SK-N-SH treated with all-trans-retinoic acid at 6 μM for 48 hours (cell line): ENCODE results near the gene PPP1R3A.

Experiments
- ATAC-seq: fragments of 200-7000 bp; cut with Tn5 transposase; 3 replicates; pipeline ENCODE4 v1.9.1; 2020; ENCODE audit warnings: mild to moderate bottlenecking, moderate library complexity
- ARNTL ChIP-seq: fragments of 450-650 bp; formaldehyde crosslinking; IDR thresholded peaks from 2 replicates; pipeline ENCODE4 v1.5.0; 2020; ENCODE audit warnings: low read depth, mild to moderate bottlenecking, moderate library complexity, borderline replicate concordance
- BACH2 ChIP-seq: fragments of 250-450 bp; sonication (Bioruptor Pico); IDR thresholded peaks from 2 replicates; pipeline ENCODE4 v1.9.0; 2021; ENCODE audit warnings: mild to moderate bottlenecking, borderline replicate concordance
- CREB5 ChIP-seq: fragments of 250-450 bp; sonication (Bioruptor Pico); IDR thresholded peaks from 2 replicates; pipeline ENCODE4 v1.5.1; 2020; ENCODE audit warnings: low read depth, mild to moderate bottlenecking, moderate library complexity
- CSDC2 ChIP-seq: fragments of 250-450 bp; sonication (Bioruptor Pico); IDR thresholded peaks from 2 replicates; pipeline ENCODE4 v1.5.0; 2020; ENCODE audit warnings: mild to moderate bottlenecking, moderate library complexity
- CSRNP3 ChIP-seq: fragments of 250-450 bp; sonication (Bioruptor Pico); IDR thresholded peaks from 2 replicates; pipeline ENCODE4 v1.5.1; 2021; ENCODE audit warnings: mild to moderate bottlenecking, moderate library complexity
- ESRRG ChIP-seq: fragments of 250-450 bp; sonication (Bioruptor Pico); IDR thresholded peaks from 2 replicates; pipeline ENCODE4 v1.6.1; 2021; ENCODE audit warnings: mild to moderate bottlenecking
- GLIS3 ChIP-seq: fragments of 250-450 bp; sonication (Bioruptor Pico); IDR thresholded peaks from 2 replicates; pipeline ENCODE4 v1.5.0; 2020; ENCODE audit warnings: mild to moderate bottlenecking, moderate library complexity
- OSR1 ChIP-seq: fragments of 250-450 bp; sonication (Bioruptor Pico); IDR thresholded peaks from 2 replicates; pipeline ENCODE4 v1.8.0; 2022; ENCODE audit warnings: moderate library complexity, mild to moderate bottlenecking, inconsistent platforms
- PATZ1 ChIP-seq: fragments of 250-450 bp; sonication (Bioruptor Pico); IDR thresholded peaks from 2 replicates; pipeline ENCODE4 v1.8.0; 2020; ENCODE audit warnings: mild to moderate bottlenecking, moderate library complexity, borderline replicate concordance
- PPARA ChIP-seq: fragments of 250-450 bp; sonication (Bioruptor Pico); IDR thresholded peaks from 2 replicates; pipeline ENCODE4 v1.5.0; 2020; ENCODE audit warnings: mild to moderate bottlenecking, borderline replicate concordance
- RARB ChIP-seq: fragments of 250-450 bp; sonication (Bioruptor Pico); IDR thresholded peaks from 2 replicates; pipeline ENCODE4 v1.8.0; 2021; ENCODE audit warnings: mild to moderate bottlenecking, moderate library complexity
- SNAI2 ChIP-seq: fragments of 250-450 bp; sonication (Bioruptor Pico); IDR thresholded peaks from 2 replicates; pipeline ENCODE4 v1.5.0; 2020; ENCODE audit warnings: mild to moderate bottlenecking, moderate library complexity
- TCF4 ChIP-seq: fragments of 250-450 bp; sonication (Bioruptor Pico); IDR thresholded peaks from 2 replicates; pipeline ENCODE4 v1.8.0; 2021; ENCODE audit warnings: mild to moderate bottlenecking, moderate library complexity, borderline replicate concordance
- TOX ChIP-seq: fragments of 250-450 bp; sonication (Bioruptor Pico); IDR thresholded peaks from 2 replicates; pipeline ENCODE4 v1.8.0; 2021; ENCODE audit warnings: mild to moderate bottlenecking, moderate library complexity, borderline replicate concordance
- ZC3H10 ChIP-seq: fragments of 250-450 bp; sonication (Bioruptor Pico); IDR thresholded peaks from 2 replicates; pipeline ENCODE4 v1.5.1; 2021; ENCODE audit warnings: mild to moderate bottlenecking, moderate library complexity
- ZFP3 ChIP-seq: fragments of 250-450 bp; sonication (Bioruptor Pico); IDR thresholded peaks from 2 replicates; pipeline ENCODE4 v1.5.0; 2020; ENCODE audit warnings: mild to moderate bottlenecking, moderate library complexity
- ZNF565 ChIP-seq: fragments of 450-650 bp; formaldehyde crosslinking; conservative IDR thresholded peaks from 2 replicates; pipeline ENCODE4 v1.5.0; 2020; ENCODE audit warnings: low read depth, mild to moderate bottlenecking, moderate library complexity
- ZNF70 ChIP-seq: fragments of 450-650 bp; formaldehyde crosslinking; IDR thresholded peaks from 2 replicates; pipeline ENCODE4 v1.5.0; 2020; ENCODE audit warnings: mild to moderate bottlenecking, moderate library complexity
- ZNF8 ChIP-seq: fragments of 450-650 bp; formaldehyde crosslinking; IDR thresholded peaks from 2 replicates; pipeline ENCODE4 v1.5.0; 2020; ENCODE audit warnings: mild to moderate bottlenecking, moderate library complexity

The PPP1R3A gene

GRCh38 chr7:113880559-113880958 is 38.2 kb downstream of the PPP1R3A start:
- no peak for ATAC-seq
- TF ChIP-seq CSRNP3 (no peak), ARNTL (CRISPR knock-in tag) (no peak), TCF4 (CRISPR knock-in tag) (no peak), OSR1 (CRISPR knock-in tag) (no peak), GLIS3 (CRISPR knock-in tag) (no peak), ZNF565 (CRISPR knock-in tag) (no peak), ZC3H10 (CRISPR knock-in tag) (no peak), ESRRG (CRISPR knock-in tag) (no peak), SNAI2 (CRISPR knock-in tag) (no peak), BACH2 (no peak), ZNF70 (no peak), CREB5 (no peak), ZNF8 (CRISPR knock-in tag) (no peak), ZFP3 (CRISPR knock-in tag) (no peak), PATZ1 (CRISPR knock-in tag) (no peak)

GRCh38 chr7:113878394-113878992 is 40.3 kb downstream of the PPP1R3A start:
- TF ChIP-seq ZNF8 (CRISPR knock-in tag) (no peak), ARNTL (CRISPR knock-in tag) (no peak), ZC3H10 (CRISPR knock-in tag) (no peak), TCF4 (CRISPR knock-in tag) (no peak), CSDC2 (CRISPR knock-in tag) (no peak), CREB5 (no peak), ZNF565 (CRISPR knock-in tag) (no peak), GLIS3 (CRISPR knock-in tag) (no peak), PATZ1 (CRISPR knock-in tag) (no peak), TOX (no peak), RARB (no peak)
- ATAC-seq: no peak

GRCh38 chr7:113875224-113875623 is 43.6 kb downstream of the PPP1R3A start:
- TF ChIP-seq PPARA (CRISPR knock-in tag) (no peak), PATZ1 (CRISPR knock-in tag) (no peak), CSRNP3 (no peak)

More at GRCh38 chr7:113875224-113875623, 43.6 kb downstream of the PPP1R3A start:
- ATAC-seq: no peak
